ENCODE results near the gene FARP1.

FARP1 gene

GRCh38 chr13:98371516-98372023 lies 228.7 kb downstream of the FARP1 start:
- H3K36me3 ChIP-seq (ENCODE audit: control insufficient read depth, insufficient read depth, low read length), result no peaks in the 10 kb centered on the region
- no peak for DNase-seq (ENCODE audit: extremely low read depth, insufficient read length)
- no peaks in the 10 kb centered on the region for H3K27me3 ChIP-seq (replicated peaks; ENCODE audit: control insufficient read depth, insufficient read depth, low read length)
- H3K4me3 ChIP-seq (replicated peaks; ENCODE audit: low read depth, low read length), result no peak overlapping the region
- TF ChIP-seq, protein P1, sequence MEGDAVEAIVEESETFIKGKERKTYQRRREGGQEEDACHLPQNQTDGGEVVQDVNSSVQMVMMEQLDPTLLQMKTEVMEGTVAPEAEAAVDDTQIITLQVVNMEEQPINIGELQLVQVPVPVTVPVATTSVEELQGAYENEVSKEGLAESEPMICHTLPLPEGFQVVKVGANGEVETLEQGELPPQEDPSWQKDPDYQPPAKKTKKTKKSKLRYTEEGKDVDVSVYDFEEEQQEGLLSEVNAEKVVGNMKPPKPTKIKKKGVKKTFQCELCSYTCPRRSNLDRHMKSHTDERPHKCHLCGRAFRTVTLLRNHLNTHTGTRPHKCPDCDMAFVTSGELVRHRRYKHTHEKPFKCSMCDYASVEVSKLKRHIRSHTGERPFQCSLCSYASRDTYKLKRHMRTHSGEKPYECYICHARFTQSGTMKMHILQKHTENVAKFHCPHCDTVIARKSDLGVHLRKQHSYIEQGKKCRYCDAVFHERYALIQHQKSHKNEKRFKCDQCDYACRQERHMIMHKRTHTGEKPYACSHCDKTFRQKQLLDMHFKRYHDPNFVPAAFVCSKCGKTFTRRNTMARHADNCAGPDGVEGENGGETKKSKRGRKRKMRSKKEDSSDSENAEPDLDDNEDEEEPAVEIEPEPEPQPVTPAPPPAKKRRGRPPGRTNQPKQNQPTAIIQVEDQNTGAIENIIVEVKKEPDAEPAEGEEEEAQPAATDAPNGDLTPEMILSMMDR (IDR thresholded peaks at IDR 0.05; ENCODE audit: insufficient read depth, low read length, poor library complexity, severe bottlenecking), result no peak

DNA sequence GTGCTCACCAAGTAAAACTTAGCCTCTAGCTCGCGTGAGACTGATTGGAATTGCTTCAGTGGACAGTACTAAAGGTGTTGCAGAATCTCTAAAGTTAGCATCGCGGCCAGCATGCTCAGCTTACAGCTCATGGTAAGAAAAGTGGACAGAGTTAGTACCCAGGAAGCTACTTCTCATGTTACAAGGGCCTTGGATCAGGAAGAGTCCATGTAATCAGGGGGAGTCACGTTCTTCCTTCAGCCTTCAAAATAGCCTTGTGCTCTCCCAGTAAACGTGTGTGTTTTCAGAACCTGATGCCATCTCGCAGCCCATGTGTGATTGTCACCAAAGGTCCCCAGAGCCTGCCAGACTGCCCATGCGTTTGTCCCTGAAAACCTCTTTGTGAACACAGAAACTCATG lies 230.0 kb downstream of the FARP1 start:
- TF ChIP-seq, protein P1 (IDR thresholded peaks at IDR 0.05; ENCODE audit: insufficient read depth, low read length, poor library complexity, severe bottlenecking), result no peak
- DNase-seq (ENCODE audit: extremely low read depth, insufficient read length), result no peak
- Histone ChIP-seq H3K36me3 (ENCODE audit: control insufficient read depth, insufficient read depth, low read length) (no peaks in the 10 kb centered on the region), H3K4me3 (replicated peaks; ENCODE audit: low read depth, low read length) (no peak overlapping the region), H3K27me3 (replicated peaks; ENCODE audit: control insufficient read depth, insufficient read depth, low read length) (no peaks in the 10 kb centered on the region)

GRCh38 chr13:98374750-98375149 lies 231.9 kb downstream of the FARP1 start:
- Histone ChIP-seq H3K4me3 (replicated peaks; ENCODE audit: low read depth, low read length) (no peak overlapping the region), H3K36me3 (ENCODE audit: control insufficient read depth, insufficient read depth, low read length) (no peaks in the 10 kb centered on the region), H3K27me3 (replicated peaks; ENCODE audit: control insufficient read depth, insufficient read depth, low read length) (no peaks in the 10 kb centered on the region)
- DNase-seq (ENCODE audit: extremely low read depth, insufficient read length), result no peak
- TF ChIP-seq, protein P1 (IDR thresholded peaks at IDR 0.05; ENCODE audit: insufficient read depth, low read length, poor library complexity, severe bottlenecking), result no peak

- no peak overlapping the region for H3K4me3 ChIP-seq (replicated peaks; ENCODE audit: low read depth, low read length)
- TF ChIP-seq, protein P1 (IDR thresholded peaks at IDR 0.05; ENCODE audit: insufficient read depth, low read length, poor library complexity, severe bottlenecking), result no peak
- H3K36me3 ChIP-seq (ENCODE audit: control insufficient read depth, insufficient read depth, low read length), result no peaks in the 10 kb centered on the region
- DNase-seq (ENCODE audit: extremely low read depth, insufficient read length), result no peak
- H3K27me3 ChIP-seq (replicated peaks; ENCODE audit: control insufficient read depth, insufficient read depth, low read length), result no peaks in the 10 kb centered on the region
These were observed 234.9 kb downstream of the FARP1 start for GRCh38 chr13:98377635-98378378.

DNA sequence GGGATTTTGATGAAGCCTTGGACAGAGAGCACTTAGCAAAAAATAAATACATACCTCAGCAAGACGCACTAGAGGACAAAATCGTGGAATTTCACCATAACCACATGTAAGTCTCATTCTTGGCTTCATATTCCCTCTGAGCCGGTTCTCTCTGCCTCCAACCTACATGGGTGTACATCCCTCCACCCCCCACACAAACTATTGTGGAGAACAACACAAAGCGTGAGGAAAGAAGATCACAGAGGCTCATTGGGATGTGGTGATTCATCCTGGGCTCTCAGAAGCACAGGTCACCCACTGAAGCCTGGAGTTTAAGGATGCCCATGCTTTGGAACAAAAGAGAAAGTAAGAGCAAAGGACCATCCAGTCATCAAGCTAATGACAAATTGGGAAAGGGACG lies 241.8 kb downstream of the FARP1 start:
- Histone ChIP-seq H3K4me3 (replicated peaks; ENCODE audit: low read depth, low read length) (no peak overlapping the region), H3K27me3 (replicated peaks; ENCODE audit: control insufficient read depth, insufficient read depth, low read length) (no peaks in the 10 kb centered on the region), H3K36me3 (ENCODE audit: control insufficient read depth, insufficient read depth, low read length) (no peaks in the 10 kb centered on the region)
- TF ChIP-seq, protein P1 (IDR thresholded peaks at IDR 0.05; ENCODE audit: insufficient read depth, low read length, poor library complexity, severe bottlenecking), result no peak
- DNase-seq (ENCODE audit: extremely low read depth, insufficient read length), result no peak

Measured in GM06990 (cell line).